ENCODE results near the gene GABRB1.
"Not testable (repeated sequence)": the region's sequence is repeated elsewhere in the genome, so short reads cannot be mapped to it uniquely, and the experiment has no call there.

Gene GABRB1

DNA sequence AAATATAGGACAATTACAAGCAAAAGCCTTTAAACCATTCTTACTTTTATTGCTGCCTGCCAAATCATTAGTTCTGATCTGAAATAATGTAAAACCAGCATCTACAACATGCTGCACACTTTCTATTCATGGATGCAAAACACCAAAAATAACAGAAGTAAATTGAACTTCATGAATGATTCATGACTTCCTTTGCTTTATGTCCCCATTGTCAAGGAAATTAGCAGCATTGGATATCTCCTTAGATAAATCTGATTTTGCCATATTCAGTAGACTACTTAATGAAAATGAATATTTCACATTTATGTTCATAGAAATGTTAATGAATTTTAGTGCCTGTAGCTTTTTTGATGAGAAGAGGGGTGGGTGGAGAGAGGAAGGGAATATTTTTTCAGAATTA lies 299.5 kb downstream of the GABRB1 start:
- DNase-seq, result no peak

GRCh38 chr4:47334652-47335051 lies 303.3 kb downstream of the GABRB1 start:
- no peak for DNase-seq

GRCh38 chr4:47337893-47338292 lies 306.5 kb downstream of the GABRB1 start:
- DNase-seq, result no peak

GRCh38 chr4:47340914-47341313 lies 309.5 kb downstream of the GABRB1 start:
- DNase-seq, result no peak

DNA sequence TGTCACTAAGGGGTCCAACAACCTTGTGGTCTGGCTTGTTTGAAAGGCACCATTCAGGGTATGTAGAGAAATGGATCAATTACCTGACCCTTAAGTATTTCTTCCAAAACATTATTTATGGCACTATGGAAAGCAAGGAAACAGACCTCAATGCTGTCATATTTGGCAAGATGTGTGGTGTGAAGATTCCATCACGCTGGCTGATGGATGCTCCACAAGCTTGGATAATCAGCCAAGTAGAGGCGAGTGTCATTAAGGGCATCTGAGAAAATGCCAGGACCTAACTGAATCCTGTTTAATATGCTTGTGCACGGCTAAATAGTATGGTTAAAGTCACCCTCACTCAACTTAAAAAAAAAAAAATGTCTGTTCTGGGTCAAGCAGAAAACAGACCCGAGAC lies 311.4 kb downstream of the GABRB1 start:
- no peak for DNase-seq

DNA sequence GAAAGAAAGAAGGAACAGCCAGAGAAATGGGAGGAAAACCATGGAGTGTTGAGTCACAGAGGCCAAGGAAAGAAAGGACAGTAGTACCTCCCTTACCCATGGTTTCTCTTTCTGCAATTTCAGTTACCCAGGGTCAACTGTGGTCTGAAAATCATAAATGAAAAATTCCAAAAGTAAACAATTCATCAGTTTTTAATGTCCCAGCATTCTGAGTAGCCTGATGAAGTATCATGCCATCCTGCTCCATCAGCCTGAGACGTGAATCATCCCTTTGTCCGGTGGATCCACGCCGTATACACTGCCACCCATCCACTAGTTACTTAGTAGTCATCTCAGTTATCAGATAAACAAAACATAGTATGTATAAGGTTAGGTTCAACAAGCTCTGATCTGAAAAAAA lies 318.0 kb downstream of the GABRB1 start:
- DNase-seq, result no peak

DNA sequence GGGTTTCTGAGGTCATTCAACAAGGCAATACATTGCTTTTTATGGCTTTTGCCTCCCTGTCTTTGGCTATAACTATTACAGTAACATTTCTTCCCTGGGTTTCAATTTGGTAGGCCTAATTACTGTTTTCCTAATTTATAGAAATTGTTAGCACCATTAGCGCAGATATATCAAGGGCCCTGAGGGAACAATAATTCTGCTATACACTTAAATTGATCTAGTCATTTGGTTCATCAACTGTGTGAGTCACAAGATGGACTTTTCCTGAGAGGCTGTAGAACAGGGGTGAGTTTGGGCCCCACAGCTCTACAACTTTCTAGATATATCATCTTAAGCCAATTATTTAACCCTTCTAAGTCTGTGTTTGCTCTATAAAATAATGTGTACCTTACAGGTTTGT lies 324.2 kb downstream of the GABRB1 start:
- no peak for DNase-seq

DNA sequence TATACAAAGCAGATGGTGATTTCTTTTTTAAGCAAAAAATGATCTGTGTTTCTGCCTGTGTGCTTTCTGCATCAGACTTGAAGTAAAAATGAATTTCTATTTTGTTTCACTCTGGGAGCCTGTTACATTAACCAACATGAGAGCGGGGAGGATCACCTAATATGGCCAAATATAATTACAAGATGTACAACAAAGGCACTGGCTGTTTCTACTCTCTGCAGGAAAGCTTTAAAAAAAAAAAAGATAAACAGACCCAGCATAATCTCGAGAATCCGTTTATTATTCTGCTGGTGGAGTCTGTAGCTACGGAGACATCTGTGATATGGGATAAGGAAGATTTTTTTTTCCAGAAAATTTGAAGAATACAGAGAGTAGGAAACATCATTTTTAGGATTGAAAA lies 328.5 kb downstream of the GABRB1 start:
- DNase-seq, result no peak

GRCh38 chr4:47367761-47368160 lies 336.4 kb downstream of the GABRB1 start:
- DNase-seq, result no peak

DNA sequence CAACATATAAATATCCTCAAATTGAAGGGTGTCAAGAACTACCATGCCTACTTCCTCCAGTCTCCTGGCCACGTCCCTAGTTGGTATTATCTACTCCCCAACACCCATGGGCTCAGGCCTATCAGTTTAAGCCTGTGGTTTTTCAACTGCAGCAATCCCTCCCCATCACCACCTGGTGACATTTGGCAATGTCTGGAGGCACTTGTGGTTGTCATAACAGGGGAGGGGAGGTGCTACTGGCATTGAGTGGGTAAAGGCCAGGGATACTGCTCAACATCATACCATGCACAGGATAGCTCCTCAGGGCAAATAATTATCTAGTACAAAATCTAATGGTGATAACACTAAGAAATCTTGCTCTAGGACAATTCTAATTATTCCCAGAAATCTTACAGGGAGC lies 336.8 kb downstream of the GABRB1 start:
- no peak for DNase-seq

DNA sequence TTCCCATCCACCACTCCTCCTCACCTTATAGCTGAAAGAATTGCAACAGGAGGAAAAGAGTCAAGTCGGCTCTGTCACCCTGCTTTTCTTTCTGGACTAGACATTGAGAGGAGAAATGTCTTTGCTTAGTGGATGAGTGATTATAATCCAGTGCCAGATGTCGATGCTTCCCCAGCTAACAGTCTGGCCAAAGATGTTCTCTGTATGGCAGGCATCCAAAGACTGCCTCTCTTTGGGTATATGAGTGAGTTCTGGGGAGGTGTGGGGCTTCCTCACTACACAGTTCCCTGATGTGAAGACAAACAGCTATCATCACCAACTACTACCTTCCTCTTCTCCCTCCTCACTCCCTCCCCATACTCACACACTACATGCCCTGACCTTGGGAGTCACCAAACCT lies 341.2 kb downstream of the GABRB1 start:
- no peak for DNase-seq

DNA sequence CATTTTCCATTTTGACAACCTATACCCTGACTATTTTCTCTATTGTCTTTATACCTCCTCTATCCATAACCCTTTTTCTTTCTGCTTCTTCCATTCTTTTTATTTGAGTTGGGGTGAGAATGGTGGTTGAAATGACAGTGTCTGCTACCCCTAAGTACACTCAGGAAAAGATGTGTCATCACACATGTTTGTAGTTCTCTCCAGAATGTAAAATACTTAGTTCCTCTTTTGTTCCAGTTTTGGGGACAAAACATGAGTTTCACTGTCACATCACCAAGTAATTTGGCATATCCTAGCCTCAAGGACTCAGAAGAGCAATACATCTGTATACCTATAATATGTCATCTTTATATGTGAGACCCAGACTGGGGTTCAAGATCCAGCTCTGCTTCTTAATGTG lies 341.8 kb downstream of the GABRB1 start:
- no peak for DNase-seq

GRCh38 chr4:47373709-47374108 lies 342.3 kb downstream of the GABRB1 start:
- DNase-seq, result no peak

- DNase-seq, result no peak
These were observed 343.1 kb downstream of the GABRB1 start for GRCh38 chr4:47374477-47374876.

DNA sequence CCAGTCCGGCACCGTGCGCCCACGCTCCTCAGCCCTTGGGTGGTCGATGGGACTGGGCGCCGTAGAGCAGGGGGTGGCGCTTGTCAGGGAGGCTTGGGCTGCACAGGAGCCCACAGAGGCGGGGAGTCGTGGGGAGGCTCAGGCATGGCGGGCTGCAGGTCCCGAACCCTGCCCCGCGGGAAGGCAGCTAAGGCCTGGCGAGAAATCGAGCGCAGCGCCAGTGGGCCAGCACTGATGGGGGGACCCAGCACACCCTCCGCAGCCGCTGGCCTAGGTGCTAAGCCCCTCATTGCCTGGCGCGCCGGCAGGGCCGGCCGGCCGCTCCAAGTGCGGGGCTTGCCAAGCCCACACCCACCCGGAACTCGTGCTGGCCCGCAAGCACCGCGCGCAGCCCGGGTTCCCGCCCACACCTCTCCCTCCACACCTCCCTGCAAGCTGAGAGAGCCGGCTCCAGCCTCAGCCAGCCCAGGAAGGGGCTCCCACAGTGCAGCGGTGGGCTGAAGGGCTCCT lies 346.7 kb downstream of the GABRB1 start:
- DNase-seq, result not testable (repeated sequence)

GRCh38 chr4:47381172-47381571 lies 349.8 kb downstream of the GABRB1 start:
- DNase-seq, result no peak

GRCh38 chr4:47382846-47383360 lies 351.5 kb downstream of the GABRB1 start:
- no peak for DNase-seq

DNA sequence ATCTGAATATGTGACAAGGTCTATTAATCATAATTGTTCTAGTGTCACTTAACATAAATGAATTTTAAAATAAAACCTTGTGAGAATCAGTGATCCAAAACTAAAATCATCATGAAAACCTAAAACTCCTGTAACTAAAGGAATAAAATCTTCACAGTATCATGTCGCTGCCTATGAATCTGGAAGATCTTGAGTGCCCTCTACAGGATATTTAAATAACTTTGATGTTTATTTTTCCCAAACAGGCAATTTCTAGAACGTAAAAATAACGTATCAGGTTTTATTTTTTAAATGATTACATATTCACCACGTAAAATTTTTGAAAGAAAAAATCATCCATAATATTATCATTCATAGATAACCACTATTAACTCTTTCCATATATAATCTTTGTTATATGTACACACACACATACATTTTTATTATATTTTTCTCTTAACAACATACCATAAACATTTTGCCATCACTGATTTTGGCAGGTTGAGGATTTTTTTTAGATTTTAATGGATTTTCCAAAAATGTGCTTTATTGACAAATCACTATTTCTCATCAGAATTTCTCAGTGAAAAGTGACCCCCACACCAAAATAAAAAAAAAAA lies 352.6 kb downstream of the GABRB1 start:
- DNase-seq, result no peak

DNA sequence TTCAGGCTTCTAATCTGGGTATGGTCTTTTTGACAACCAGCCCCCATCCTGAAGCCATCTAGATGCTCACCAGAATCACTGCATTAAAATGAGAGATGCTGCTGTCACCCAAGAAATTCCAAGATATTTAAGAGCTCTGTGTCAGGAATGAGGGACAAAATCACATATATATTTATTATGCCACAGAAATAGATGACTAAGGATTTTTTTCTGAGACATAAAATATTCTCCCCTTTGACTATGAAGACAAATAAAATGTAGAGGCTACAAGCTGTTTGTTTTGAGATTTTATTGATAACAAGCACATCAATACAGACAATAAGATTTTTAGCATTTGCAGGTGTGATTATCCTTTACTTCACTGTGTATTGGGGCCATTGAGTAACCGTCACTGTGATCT lies 354.8 kb downstream of the GABRB1 start:
- DNase-seq, result no peak

GRCh38 chr4:47386561-47387235 lies 355.3 kb downstream of the GABRB1 start:
- DNase-seq, result no peak

DNA sequence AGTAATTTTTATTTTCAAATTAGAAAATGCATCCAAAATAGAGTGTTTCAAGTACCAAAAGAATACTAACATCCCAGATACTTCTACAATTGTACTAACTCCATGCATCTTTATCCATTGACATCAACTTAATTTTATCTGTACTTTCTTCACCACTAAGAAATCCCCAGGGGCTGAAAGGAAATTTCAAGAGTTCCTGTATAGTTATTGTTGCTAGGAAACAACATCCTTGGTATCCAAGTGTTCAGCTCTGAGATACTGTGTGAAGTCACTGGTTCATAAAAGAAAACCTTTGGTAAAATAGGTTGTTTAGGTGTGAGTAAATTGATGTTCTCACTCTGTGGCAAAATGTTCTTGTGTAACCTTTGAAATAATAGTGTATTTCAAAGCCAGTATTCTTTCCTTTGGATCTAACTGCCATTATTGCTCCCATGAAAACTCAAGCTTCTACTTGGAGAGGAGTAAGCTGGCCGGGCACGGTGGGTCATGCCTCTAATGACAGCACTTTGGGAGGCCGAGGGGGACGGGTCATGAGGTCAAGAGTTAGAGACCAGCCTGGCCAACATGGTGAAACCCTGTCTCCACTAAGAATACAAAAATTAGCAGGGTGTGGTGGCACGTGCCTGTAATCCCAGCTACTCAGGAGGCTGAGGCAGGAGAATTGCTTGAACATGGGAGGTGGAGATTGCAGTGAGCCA lies 359.2 kb downstream of the GABRB1 start:
- DNase-seq, result no peak

GRCh38 chr4:47391256-47391655 lies 359.9 kb downstream of the GABRB1 start:
- no peak for DNase-seq

DNA sequence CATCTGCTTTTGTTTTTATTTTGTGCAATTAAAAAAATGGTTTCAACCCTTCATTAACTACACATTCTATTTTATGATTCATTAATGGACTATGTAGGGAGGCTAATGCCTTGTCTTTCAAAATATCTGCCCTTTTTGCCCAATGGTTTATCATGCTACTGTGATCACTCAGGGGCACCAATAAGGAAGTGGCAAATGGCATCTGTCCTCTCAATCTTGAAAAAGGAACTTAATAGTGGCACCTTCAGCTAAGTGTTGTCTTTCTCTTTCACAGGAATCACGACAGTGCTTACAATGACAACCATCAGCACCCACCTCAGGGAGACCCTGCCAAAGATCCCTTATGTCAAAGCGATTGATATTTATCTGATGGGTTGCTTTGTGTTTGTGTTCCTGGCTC lies 375.0 kb downstream of the GABRB1 start:
- no peak for DNase-seq

DNA sequence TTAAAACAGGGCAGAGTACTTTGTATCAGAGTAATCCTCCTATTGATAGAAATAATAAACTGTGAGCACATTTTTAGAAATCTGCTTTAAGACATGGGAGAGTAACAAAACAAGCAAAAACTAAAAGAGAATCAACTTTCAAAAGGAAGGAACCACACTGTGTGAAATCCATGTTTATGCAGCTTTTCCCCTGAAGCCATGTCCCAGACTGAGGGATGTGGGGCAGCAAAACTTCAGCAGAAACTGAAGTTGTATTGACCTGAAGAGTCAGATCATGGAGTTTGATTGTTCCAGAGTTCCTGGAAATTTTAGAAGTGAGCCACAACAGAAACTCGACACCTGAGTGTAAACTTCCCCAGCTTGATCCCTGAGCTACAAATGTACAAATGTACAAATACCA lies 378.9 kb downstream of the GABRB1 start:
- no peak for DNase-seq
